Mesothelial cell of epicardium (in vitro differentiated cells): ENCODE data around the gene WNT7B. TPM values are rescaled to one million over a fixed set of nuclear protein-coding genes. Genes with fewer than 3 reads are reported as not detected.
"Not testable (repeated sequence)": the region's sequence is repeated elsewhere in the genome, so short reads cannot be mapped to it uniquely, and the experiment has no call there.

Experiments used
- DNase-seq, 2 experiments: peaks; one replicate each; pipeline ENCODE4 v3.0.0; 2021; ENCODE audit warnings: low spot score in 2 of 2; ENCODE audit not compliant: unreplicated experiment in 2 of 2
- H3K27ac Mint-ChIP-seq: 2 replicates; pipeline ENCODE4 v1.8.0; 2021; ENCODE audit warnings: mixed read lengths
- H3K27me3 Mint-ChIP-seq: 2 replicates; pipeline ENCODE4 v1.8.0; 2021; ENCODE audit warnings: low read depth, mixed read lengths
- H3K36me3 Mint-ChIP-seq: 2 replicates; pipeline ENCODE4 v1.8.0; 2021; ENCODE audit warnings: mixed read lengths
- H3K4me1 Mint-ChIP-seq: 2 replicates; pipeline ENCODE4 v1.8.0; 2021; ENCODE audit warnings: mixed read lengths
- H3K4me3 Mint-ChIP-seq: 2 replicates; pipeline ENCODE4 v1.8.0; 2021; ENCODE audit warnings: mild to moderate bottlenecking, moderate library complexity, mixed read lengths
- H3K9me3 Mint-ChIP-seq: 2 replicates; pipeline ENCODE4 v1.8.0; 2021; ENCODE audit warnings: mixed read lengths
- CTCF ChIP-seq: fragments of 200-600 bp; sonication (generic); IDR thresholded peaks from one replicate; pipeline ENCODE4 v1.5.0; 2021; ENCODE audit warnings: antibody characterized with exemption; ENCODE audit not compliant: unreplicated experiment
- total RNA-seq: library from RNA; stranded (reverse); gene quantifications from 3 replicates; pipeline ENCODE4 v1.2.1, GENCODE V29; 2021

WNT7B gene
- total RNA-seq, 1 donor from 2014 or later: 12.0 TPM

DNA sequence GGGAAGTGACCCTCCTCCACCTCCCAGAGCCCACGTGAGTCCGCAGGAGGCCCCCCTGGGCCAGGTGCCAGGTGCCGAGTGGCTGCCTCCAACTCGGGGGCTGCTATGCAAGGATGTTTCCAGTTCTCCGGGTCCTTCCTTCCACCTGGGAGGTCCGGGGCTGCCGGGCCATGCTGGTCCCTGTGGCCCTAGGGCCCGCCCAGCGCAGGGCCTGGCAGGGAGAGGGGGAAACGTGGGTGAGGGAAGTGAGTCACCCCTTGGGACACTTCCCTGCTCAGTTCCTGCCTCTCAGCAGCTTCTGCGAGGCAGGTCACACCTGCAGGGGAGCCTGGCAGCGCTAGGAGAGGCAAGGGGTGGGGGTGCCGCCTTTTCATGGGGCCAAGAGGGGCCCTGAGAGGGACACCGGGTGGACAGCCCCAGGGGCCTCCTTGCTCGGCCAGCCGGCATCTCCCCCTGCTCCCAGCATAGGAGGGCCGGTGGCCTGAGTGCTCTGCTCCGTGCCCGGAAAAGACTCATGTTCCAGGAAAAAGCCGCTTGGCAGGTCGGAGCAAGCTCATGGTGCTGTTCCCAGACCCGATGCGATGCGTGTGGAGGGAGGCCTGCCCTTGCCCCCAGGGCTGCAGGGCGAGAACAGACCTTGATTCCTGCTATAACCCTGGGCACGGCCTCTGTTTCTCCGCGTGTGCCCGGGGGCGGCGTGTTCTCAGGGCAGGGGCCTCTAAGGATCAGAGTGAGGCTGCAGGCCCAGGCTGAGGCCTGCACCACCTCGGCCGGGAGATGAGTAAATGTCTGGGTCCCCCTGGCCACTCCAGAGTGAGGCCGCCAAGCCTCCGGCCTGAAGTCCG, 30.3 kb upstream of the WNT7B start:
- no peak overlapping the region for H3K4me3 Mint-ChIP-seq
- H3K27me3 Mint-ChIP-seq: no peaks in the 10 kb centered on the region
- H3K4me1 Mint-ChIP-seq: peaks cover 20% of the 10 kb centered on the region
- H3K9me3 Mint-ChIP-seq: peaks cover 4% of the 10 kb centered on the region
- H3K27ac Mint-ChIP-seq: peak overlapping the region; percentile 95
- no peak for DNase-seq
- no peak for TF ChIP-seq CTCF
- peaks cover 2% of the 10 kb centered on the region for H3K36me3 Mint-ChIP-seq

DNA sequence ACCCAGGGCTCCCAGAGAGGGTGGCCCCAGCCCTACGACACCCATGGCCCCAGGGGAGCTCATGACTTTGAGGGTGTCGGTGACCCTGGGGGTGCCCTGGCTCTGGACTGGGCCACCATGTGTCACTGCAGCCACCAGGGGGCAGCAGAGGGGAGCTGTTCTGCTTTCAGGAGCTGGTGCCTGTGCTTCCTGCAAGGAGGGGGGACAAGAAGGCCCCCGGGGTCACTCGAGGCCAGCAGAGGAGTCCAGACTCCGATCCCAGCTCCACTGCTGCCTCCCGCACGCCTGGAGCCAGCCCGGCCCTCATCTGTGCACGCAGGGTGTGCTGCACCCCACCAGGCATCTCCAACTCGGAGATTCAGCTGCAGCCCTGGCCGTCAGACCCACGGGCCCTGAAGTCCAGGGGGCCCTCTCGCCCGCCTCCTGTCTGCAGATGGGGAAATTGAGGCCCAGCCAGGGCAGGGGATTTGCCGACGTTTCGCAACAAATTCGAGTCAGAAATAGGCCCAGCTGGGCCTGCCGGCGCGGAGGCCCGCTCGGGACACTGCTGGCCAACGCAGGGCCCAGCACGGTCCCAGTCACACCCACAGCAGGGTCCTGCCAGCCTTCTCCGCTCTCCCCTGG, 29.5 kb upstream of the WNT7B start:
- Mint-ChIP-seq H3K27me3 (no peaks in the 10 kb centered on the region), H3K4me3 (no peak overlapping the region), H3K27ac (peak overlapping the region; percentile 34), H3K36me3 (peaks cover 2% of the 10 kb centered on the region), H3K9me3 (peaks cover 4% of the 10 kb centered on the region), H3K4me1 (peaks cover 18% of the 10 kb centered on the region)
- DNase-seq: peak; percentile 80 to 92
- peak; percentile 98 for TF ChIP-seq CTCF

GRCh38 chr22:46005116-46005705, 28.2 kb upstream of the WNT7B start:
- not testable (repeated sequence) for H3K27ac Mint-ChIP-seq
- H3K4me1 Mint-ChIP-seq: peaks cover 18% of the 10 kb centered on the region

DNA sequence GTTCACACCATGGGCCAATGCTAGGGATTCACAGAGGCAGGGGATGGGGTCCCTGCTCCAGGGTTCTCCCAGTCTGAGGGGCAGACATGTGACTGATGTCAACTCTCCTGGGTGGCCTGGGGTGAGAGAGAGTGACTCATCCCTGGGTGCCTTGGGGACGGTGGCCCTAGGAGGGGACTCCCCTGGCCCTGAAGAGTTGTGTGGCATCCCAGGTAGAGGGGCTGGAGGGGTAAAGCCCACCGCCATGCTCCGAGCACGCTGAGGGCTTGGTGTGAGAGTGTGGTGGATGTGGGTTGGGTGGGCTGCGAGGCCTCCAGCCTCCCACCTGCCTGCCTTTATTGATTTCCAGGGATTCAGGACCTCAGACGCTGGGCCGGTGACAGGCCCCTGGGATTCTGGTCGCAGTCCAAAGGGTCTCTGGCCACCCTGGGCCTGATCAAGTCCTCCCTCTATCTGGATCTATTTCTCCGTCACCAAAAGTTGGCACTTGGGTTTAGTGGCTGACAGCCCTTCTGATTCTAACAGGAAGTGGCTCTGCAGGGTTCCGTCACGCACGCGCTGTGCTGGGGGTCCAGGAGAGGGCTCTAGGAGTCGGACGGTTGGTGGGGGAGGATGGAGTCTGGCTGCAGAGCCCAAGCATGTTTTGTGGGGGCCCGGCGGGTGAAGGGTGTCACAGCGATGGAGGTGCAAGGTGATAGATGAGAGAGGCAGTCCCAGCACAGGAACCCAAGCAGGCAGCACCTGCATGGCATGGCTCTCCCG, 27.3 kb upstream of the WNT7B start:
- Mint-ChIP-seq H3K4me3 (no peak overlapping the region), H3K4me1 (peaks cover 18% of the 10 kb centered on the region), H3K9me3 (peaks cover 2% of the 10 kb centered on the region), H3K27me3 (no peaks in the 10 kb centered on the region), H3K27ac (peak overlapping the region; percentile 50), H3K36me3 (no peaks in the 10 kb centered on the region)
- no peak for TF ChIP-seq CTCF
- DNase-seq: no peak

More at GRCh38 chr22:46005116-46005705, 28.2 kb upstream of the WNT7B start:
- H3K9me3 Mint-ChIP-seq, H3K4me3 Mint-ChIP-seq, H3K36me3 Mint-ChIP-seq, DNase-seq, H3K27me3 Mint-ChIP-seq: not testable (repeated sequence)

DNA sequence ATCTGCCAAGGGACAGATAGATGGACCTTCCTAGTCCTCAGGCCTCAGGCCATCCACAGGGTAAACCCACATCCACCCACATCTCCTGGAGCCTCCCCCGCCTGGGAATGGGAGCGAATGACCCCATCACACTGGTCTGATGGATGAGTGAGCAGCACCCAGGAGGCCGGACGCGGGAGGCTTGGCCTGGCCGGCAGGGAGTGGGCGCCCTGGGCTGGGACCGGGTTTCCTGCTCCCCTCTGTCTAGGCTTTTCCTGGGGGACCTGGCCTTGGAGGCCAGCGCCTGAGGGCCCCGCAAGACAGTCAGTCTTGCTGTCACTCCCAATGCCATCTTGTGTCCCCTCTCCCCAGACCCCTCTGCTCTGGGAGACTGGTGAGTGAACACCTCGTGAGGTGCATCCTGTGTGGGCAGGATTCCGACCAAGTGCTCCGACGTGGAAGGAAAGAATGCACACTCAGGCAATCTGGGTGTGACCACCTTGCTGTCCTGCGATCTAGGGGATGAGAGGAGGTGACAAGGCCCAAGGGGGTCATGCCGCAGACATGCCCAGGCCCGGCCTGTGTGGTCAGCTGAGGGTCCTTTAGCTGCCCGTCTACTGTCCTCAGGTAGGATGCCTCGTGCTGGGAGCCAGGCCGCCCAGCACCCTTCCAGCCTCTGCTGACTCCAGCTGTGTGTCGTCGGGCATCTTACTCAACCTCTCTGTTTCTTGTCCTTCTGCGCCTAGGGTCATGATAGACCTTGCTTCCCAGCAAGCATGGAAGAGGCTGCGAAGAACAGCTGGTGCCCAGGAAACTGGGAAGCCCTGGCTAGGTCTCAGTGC, 26.5 kb upstream of the WNT7B start:
- H3K27ac Mint-ChIP-seq: no peak overlapping the region
- no peak for DNase-seq
- no peaks in the 10 kb centered on the region for H3K36me3 Mint-ChIP-seq
- no peak for TF ChIP-seq CTCF
- peaks cover 18% of the 10 kb centered on the region for H3K4me1 Mint-ChIP-seq
- H3K9me3 Mint-ChIP-seq: no peaks in the 10 kb centered on the region
- no peak overlapping the region for H3K4me3 Mint-ChIP-seq
- H3K27me3 Mint-ChIP-seq: no peaks in the 10 kb centered on the region
